Stomach (tissue), 9 donors: ENCODE measurements around the gene TUBB2A. TPM values are rescaled to one million over a fixed set of nuclear protein-coding genes. Genes with fewer than 3 reads are reported as not detected.
"Not testable (repeated sequence)": the region's sequence is repeated elsewhere in the genome, so short reads cannot be mapped to it uniquely, and the experiment has no call there.

Experiments used
- DNase-seq, 2 donors: peaks; one replicate each; pipeline versions ENCODE4 v3.0.0 to v3.0.0-alpha.2; 2013 to 2019
- H3K27ac ChIP-seq, 5 donors: fragments of 200-600 bp in 4 of 5; sonication (generic) in 4 of 5; one replicate each; pipeline ENCODE4 v1.5.1; 2013 to 2019; ENCODE audit warnings: mild to moderate bottlenecking in 1 of 5, moderate library complexity in 1 of 5
- H3K27me3 ChIP-seq, 3 donors: fragments of 200-600 bp; sonication (generic); one replicate each; pipeline ENCODE4 v1.5.1; 2017 to 2019; ENCODE audit warnings: mixed run types in 1 of 3
- H3K36me3 ChIP-seq, 4 donors: fragments of 200-600 bp; sonication (generic); 1 replicate in 3 of 4; 2 replicates in 1 of 4; pipeline ENCODE4 v1.5.1; 2016 to 2019
- H3K4me1 ChIP-seq, 4 donors: fragments of 200-600 bp; sonication (generic); one replicate each; pipeline ENCODE4 v1.5.1; 2016 to 2019
- H3K4me3 ChIP-seq, 4 donors: fragments of 200-600 bp; sonication (generic) in 3 of 4; one replicate each; pipeline ENCODE4 v1.5.1; 2016 to 2019; ENCODE audit warnings: mild to moderate bottlenecking in 1 of 4
- H3K9me3 ChIP-seq, 4 donors: fragments of 200-600 bp; sonication (generic); one replicate each; pipeline ENCODE4 v1.5.1; 2016 to 2019
- EP300 ChIP-seq: sonication (generic); formaldehyde crosslinking; IDR thresholded peaks from one replicate; pipeline ENCODE4 v1.6.1; 2017; ENCODE audit warnings: antibody characterized with exemption
- POLR2A ChIP-seq, 4 donors: fragments of 450-650 bp; IDR thresholded peaks; one replicate each; pipeline ENCODE4 v1.6.1; 2016; ENCODE audit warnings: antibody characterized with exemption in 4 of 4, control low read depth in 2 of 4, mild to moderate bottlenecking in 1 of 4, moderate library complexity in 1 of 4
- POLR2AphosphoS5 ChIP-seq, 3 donors: sonication (generic); formaldehyde crosslinking; IDR thresholded peaks; one replicate each; pipeline ENCODE4 v1.6.1; 2016; ENCODE audit warnings: antibody characterized with exemption in 3 of 3
- WGBS, 5 donors: extraction: QIAGEN DNeasy Blood & Tissue Kit in 3 of 5; methylation state at CpG; one replicate each; pipeline versions ENCODE4 v1.1.5 to v1.1.7; 2013 to 2018; 5-methylcytosine and 5-hydroxymethylcytosine counted together
- intact Hi-C: fragments of 100-400 bp; cut with DNase I; formaldehyde crosslinking; loops from one replicate; pipeline ENCODE4 v1.15.1; 2023; ENCODE audit warnings: low total_unique reads
- polyA plus RNA-seq, 3 donors: library from polyadenylated mRNA; stranded (reverse); fragments of 200-250 nt; gene quantifications; one replicate each; pipeline ENCODE4 v1.2.3, GENCODE V29; 2013
- total RNA-seq, 5 donors: library from RNA; depleted of rRNA; stranded (reverse); fragments of >200 nt; gene quantifications; one replicate each; pipeline versions ENCODE4 v1.1.0 to v1.2.3, GENCODE V29; 2014 to 2016
- TF ChIP-seq, protein P1 (sequence below), 7 experiments: fragments of 450-650 bp in 4 of 7; fragments of 200-600 bp in 3 of 7; sonication (generic) in 3 of 7; IDR thresholded peaks; one replicate each; pipeline ENCODE4 v1.5.1; 2016 to 2019; ENCODE audit warnings: antibody characterized with exemption in 7 of 7, control low read depth in 2 of 7, mild to moderate bottlenecking in 1 of 7
- donor health status: healthy with polysubstance abuse.
- donor health status: Bipolar disorder and iron deficiency.
- donor health status: healthy.

The TUBB2A gene
- total and polyA plus RNA-seq, 8 donors, result 6.7 to 96.9 (median 49.0) TPM

DNA sequence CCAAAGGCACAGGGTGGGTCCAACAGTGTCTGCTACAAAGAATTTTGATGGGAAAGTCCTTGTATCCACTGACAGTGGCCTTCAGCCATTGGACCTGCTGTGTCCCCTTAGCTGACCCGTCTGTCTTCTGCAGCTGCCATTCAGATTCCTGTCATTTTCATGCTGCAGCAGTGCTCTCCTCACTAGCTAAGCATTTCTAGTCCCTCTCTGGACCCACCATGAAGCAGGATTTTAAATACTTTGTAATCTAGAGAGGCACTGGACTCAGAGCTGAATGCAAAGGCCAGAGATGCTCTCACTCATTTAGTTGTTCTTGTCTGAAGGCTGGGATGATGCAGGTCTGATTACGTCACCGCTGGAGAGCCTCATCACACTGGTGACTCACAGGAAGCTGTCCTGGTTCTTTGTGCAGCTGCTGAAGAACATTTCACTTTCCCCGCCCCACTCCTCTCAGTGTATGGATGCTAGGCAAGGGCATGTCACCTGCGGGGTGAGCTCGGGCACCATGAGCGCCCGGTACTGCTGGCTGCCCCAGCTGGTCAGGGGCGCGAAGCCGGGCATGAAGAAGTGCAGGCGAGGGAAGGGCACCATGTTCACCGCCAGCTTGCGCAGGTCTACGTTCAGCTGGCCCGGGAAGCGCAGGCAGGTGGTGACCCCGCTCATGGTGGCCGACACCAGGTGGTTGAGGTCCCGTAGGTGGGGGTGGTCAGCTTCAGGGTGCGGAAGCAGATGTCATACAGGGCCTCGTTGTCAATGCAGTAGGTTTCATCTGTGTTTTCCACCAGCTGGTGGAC lies 19.4 kb upstream of the TUBB2A start:
- Histone ChIP-seq H3K27me3 (peaks cover 0 to 10% (median 0%) of the 10 kb centered on the region in 3 donors), H3K9me3 (no peaks in the 10 kb centered on the region), H3K36me3 (no peaks in the 10 kb centered on the region), H3K27ac (no peak overlapping the region), H3K4me3 (no peak overlapping the region), H3K4me1 (peaks cover 0 to 4% (median 0%) of the 10 kb centered on the region in 4 donors)
- intact Hi-C loops, result no loop called here
- peak in 1 of 2 donors; percentile 55 for DNase-seq
- TF ChIP-seq POLR2AphosphoS5 (IDR thresholded peaks at IDR 0.05) (no peak), POLR2A (IDR thresholded peaks at IDR 0.05) (no peak), EP300 (no peak)
- TF ChIP-seq, protein P1, sequence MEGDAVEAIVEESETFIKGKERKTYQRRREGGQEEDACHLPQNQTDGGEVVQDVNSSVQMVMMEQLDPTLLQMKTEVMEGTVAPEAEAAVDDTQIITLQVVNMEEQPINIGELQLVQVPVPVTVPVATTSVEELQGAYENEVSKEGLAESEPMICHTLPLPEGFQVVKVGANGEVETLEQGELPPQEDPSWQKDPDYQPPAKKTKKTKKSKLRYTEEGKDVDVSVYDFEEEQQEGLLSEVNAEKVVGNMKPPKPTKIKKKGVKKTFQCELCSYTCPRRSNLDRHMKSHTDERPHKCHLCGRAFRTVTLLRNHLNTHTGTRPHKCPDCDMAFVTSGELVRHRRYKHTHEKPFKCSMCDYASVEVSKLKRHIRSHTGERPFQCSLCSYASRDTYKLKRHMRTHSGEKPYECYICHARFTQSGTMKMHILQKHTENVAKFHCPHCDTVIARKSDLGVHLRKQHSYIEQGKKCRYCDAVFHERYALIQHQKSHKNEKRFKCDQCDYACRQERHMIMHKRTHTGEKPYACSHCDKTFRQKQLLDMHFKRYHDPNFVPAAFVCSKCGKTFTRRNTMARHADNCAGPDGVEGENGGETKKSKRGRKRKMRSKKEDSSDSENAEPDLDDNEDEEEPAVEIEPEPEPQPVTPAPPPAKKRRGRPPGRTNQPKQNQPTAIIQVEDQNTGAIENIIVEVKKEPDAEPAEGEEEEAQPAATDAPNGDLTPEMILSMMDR (IDR thresholded peaks at IDR 0.05), result no peak
- WGBS, 5 donors, result 88 to 94% (median 89%) methylated on average over 22 of the region's 22 CpGs

DNA sequence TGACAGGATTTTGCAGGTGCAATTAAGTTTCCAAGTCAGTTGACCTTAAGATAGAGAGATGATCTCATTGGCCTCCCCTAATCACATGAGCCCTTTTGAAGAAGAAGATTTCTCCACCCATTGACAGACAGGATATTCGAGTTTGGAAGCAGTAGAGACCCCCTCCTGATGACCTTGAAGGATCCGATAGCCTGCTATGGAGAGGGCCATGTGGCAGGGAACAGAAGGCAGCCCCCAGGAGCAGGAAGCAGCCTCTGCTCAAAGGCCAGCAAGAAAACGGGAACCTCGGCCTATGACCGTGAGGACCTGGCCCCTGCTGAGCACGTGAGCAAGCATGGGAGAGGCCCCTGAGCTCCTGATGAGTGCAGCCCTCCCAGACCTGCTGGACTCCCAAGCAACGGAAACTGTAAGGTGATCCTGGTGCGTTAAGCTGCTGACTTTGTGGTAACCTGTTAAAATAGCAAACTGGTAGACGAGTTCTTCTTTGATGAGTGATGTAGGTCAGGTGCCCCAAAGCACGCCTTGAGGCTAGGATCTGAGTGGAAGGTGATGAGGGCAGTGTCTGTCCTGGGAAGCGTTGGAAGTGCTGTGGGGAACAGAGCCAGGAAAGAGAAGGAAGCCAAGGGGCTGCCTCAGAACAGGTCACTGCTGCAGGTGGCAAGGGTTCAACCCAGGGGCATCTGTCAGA lies 18.5 kb upstream of the TUBB2A start:
- Histone ChIP-seq H3K36me3 (no peaks in the 10 kb centered on the region), H3K27ac (no peak overlapping the region), H3K4me3 (no peak overlapping the region), H3K9me3 (no peaks in the 10 kb centered on the region), H3K27me3 (peaks cover 0 to 9% (median 0%) of the 10 kb centered on the region in 3 donors), H3K4me1 (peaks cover 0 to 4% (median 0%) of the 10 kb centered on the region in 4 donors)
- no peak for DNase-seq
- 68 to 76% (median 70%) methylated on average over 11 of the region's 11 CpGs for WGBS, 5 donors
- intact Hi-C loops, result no loop called here
- TF ChIP-seq, protein P1 (IDR thresholded peaks at IDR 0.05), result no peak
- TF ChIP-seq POLR2A (IDR thresholded peaks at IDR 0.05) (no peak), POLR2AphosphoS5 (IDR thresholded peaks at IDR 0.05) (no peak), EP300 (no peak)

DNA sequence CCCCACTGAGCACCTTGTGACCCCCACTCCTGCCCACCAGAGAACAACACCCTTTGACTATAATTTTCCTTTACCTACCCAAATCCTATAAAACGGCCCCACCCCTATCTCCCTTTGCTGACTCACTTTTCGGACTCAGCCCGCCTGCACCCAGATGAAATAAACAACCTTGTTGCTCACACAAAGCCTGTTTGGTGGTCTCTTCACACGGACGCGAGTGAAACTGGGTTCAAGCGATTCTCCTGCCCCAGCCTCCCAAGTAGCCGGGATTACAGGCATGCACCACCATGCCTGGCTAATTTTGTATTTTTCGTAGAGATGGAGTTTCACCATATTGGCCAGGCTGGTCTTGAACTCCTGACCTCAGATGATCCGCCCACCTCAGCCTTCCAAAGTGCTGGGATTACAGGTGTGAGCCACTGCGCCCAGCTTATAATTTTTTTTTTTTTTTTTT lies 16.3 kb upstream of the TUBB2A start:
- H3K36me3 ChIP-seq, H3K9me3 ChIP-seq, DNase-seq, intact Hi-C loops, H3K4me3 ChIP-seq, H3K4me1 ChIP-seq, H3K27me3 ChIP-seq, H3K27ac ChIP-seq: not testable (repeated sequence)
- WGBS, 5 donors, result 92 to 94% (median 93%) methylated on average over 11 of the region's 11 CpGs

DNA sequence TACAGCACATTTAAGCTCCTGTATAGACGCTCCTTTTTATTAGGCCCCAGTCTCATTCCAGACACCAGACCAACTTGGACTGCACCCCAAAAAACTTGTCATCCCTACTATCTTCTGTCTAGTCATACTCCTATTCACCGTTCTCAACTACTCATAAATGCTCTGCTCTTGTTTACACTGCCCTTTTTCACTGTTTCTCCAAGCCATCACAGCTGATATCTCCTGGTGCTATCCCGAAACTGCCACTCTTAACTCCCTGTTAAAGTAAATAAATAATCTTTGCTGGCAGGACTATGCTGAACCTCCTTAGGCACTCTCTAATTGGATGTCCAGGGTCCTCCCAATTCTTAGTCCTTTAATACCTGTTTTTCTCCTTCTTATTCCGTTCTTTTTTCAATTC lies 15.4 kb upstream of the TUBB2A start:
- intact Hi-C loops, H3K4me3 ChIP-seq, H3K9me3 ChIP-seq, H3K4me1 ChIP-seq, DNase-seq, H3K27me3 ChIP-seq, H3K36me3 ChIP-seq, H3K27ac ChIP-seq: not testable (repeated sequence)
- 74 to 86% (median 79%) methylated on average over 4 of the region's 4 CpGs for WGBS, 5 donors

DNA sequence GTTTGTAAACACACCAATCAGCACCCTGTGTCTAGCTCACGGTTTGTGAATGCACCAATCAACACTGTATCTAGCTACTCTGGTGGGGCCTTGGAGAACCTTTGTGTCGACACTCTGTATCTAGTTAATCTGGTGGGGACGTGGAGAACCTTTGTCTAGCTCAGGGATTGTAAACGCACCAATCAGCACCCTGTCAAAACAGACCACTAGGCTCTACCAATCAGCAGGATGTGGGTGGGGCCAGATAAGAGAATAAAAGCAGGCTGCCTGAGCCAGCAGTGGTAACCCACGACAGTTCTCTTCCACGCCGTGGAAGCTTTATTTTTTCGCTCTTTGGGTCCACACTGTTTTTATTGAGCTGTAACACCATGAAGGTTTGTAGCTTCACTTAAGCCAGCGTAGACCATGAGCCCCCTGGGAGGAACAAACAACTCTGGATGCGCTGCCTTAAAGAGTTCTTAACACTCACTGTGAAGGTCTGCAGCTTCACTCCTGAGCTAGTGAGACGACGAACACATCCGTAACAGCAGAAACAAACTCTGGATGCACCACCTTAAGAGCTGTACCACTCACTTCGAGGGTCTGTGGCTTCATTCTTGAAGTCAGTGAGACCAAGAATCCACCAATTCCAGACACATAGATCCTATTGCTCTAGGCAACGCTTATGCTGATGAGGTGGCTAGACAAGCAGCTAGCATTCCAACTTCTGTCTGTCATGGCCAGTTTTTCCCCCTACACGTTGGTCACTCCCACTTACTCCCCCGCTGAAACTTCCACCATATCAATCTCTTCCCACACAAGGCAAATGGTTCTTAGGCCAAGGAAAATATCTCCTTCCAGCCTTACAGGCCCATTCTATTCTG lies 14.2 kb upstream of the TUBB2A start:
- DNase-seq, H3K27ac ChIP-seq, H3K4me3 ChIP-seq, H3K4me1 ChIP-seq, intact Hi-C loops, H3K27me3 ChIP-seq, H3K9me3 ChIP-seq, H3K36me3 ChIP-seq: not testable (repeated sequence)
- 82 to 86% (median 83%) methylated on average over 16 to 17 of the region's 17 CpGs for WGBS, 5 donors

DNA sequence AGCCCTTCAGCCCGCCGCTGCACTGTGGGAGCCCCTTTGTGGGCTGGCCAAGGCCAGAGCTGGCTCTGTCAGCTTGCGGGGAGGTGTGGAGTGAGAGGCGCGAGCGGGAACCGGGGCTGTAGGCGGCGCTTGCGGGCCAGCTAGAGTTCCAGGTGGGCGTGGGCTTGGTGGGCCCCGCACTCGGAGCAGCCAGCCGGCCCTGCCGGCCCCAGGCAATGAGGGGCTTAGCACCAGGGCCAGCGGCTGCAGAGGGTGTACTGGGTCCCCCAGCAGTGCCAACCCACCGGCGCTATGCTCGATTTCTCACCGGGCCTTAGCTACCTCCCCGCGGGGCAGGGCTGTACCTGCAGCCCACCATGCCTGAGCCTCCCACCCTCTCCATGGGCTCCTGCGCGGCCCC lies 13.3 kb upstream of the TUBB2A start:
- H3K36me3 ChIP-seq, H3K4me1 ChIP-seq, H3K27me3 ChIP-seq, DNase-seq, H3K27ac ChIP-seq, H3K4me3 ChIP-seq, intact Hi-C loops, H3K9me3 ChIP-seq: not testable (repeated sequence)
- WGBS, 5 donors, result 86 to 96% (median 92%) methylated on average over 19 to 24 of the region's 24 CpGs

DNA sequence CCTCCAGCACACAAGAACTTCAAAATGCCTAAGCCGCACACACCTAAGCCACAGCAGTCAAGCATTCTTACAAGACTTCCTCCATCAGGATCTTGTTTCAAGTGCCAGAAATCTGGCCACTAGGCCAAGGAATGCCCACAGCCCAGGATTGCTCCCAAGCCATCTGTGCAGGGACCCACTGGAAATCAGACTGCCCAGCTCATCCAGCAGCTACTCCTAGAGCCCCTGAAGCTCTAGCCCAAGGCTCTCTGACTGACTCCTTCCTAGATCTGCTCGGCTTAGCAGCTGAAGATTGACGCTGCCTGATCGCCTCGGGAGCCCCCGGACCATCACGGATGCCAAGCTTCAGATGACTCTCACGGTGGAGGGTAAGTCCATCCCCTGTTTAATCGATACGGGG lies 10.7 kb upstream of the TUBB2A start:
- H3K36me3 ChIP-seq, H3K27me3 ChIP-seq, intact Hi-C loops, H3K9me3 ChIP-seq, H3K4me1 ChIP-seq, H3K4me3 ChIP-seq, H3K27ac ChIP-seq, DNase-seq: not testable (repeated sequence)
- 93 to 99% (median 94%) methylated on average over 8 to 10 of the region's 10 CpGs for WGBS, 5 donors

DNA sequence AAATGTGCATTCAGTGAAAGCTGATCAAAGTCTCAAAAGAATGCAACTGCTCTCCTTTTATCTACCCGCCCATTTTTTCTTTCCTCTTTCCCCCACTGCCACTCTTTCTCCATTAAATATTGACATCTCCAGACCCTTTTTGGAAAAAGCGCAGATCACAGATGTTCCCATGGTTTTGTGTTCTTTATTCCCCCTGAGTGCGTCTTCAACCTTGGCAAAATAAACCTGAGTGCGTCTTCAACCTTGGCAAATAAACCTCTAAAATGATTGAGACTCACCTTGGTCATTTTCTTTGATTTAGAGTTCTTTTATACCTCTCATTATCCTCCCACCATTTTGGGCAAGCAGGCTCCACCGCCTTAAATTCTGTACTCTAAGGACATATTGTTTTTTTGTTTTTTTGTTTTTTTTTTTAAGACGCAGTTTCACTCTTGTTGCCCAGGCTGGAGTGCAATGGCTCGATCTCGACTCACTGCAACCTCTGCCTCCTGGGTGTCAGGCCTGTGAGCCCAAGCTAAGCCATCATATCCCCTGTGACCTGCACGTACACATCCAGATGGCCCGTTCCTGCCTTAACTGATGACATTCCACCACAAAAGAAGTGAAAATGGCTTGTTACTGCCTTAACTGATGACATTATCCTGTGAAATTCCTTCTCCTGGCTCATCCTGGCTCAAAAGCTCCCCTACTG lies 9.3 kb upstream of the TUBB2A start:
- H3K9me3 ChIP-seq, H3K27ac ChIP-seq, H3K27me3 ChIP-seq, H3K36me3 ChIP-seq, intact Hi-C loops, H3K4me3 ChIP-seq, DNase-seq: not testable (repeated sequence)
- H3K4me1 ChIP-seq, result peaks cover 6 to 18% (median 12%) of the 10 kb centered on the region in 4 donors
- WGBS, 5 donors, result 88 to 96% (median 93%) methylated on average over 10 of the region's 10 CpGs
